Adrenal gland (tissue), 12 donors: Measurements from ENCODE around the gene TMA7B. TPM values are rescaled to one million over a fixed set of nuclear protein-coding genes. Genes with fewer than 3 reads are reported as not detected.

Experiments used
- DNase-seq, 7 donors: peaks; one replicate each; pipeline ENCODE4 v3.0.0-alpha.2; 2019 to 2020
- H3K27ac ChIP-seq, 5 donors: fragments of 200-600 bp; sonication (generic) in 4 of 5; 1 replicate in 3 of 5; 2 replicates in 2 of 5; pipeline versions ENCODE4 v1.5.1 to v1.8.0; 2016 to 2020; ENCODE audit warnings: mild to moderate bottlenecking in 1 of 5
- H3K27me3 ChIP-seq: fragments of 200-600 bp; 2 replicates; pipeline ENCODE4 v1.8.0; 2021
- H3K36me3 ChIP-seq, 2 donors: fragments of 200-600 bp; replicated peaks in 1 of 2; 1 replicate in 1 of 2; 2 replicates in 1 of 2; pipeline versions ENCODE4 v1.5.1 to v1.8.0; 2018 to 2022
- H3K4me1 ChIP-seq, 2 donors: fragments of 200-600 bp; replicated peaks in 1 of 2; 1 replicate in 1 of 2; 2 replicates in 1 of 2; pipeline versions ENCODE4 v1.5.1 to v1.8.0; 2018 to 2021
- H3K4me3 ChIP-seq, 4 donors: fragments of 200-600 bp; sonication (generic) in 3 of 4; one replicate each; pipeline ENCODE4 v1.5.1; 2016 to 2018
- H3K9me3 ChIP-seq, 3 donors: fragments of 200-600 bp; sonication (generic) in 1 of 3; replicated peaks in 1 of 3; 1 replicate in 2 of 3; 2 replicates in 1 of 3; pipeline versions ENCODE4 v1.5.1 to v1.8.0; 2016 to 2021
- POLR2A ChIP-seq, 2 donors: fragments of 450-650 bp; IDR thresholded peaks; one replicate each; pipeline ENCODE4 v1.6.1; 2017; ENCODE audit warnings: antibody characterized with exemption in 2 of 2, mild to moderate bottlenecking in 2 of 2, moderate library complexity in 1 of 2
- WGBS, 4 donors: extraction: QIAGEN DNeasy Blood & Tissue Kit in 2 of 4; methylation state at CpG; one replicate each; pipeline versions ENCODE4 v1.1.5 to v1.1.7; 2013 to 2017; 5-methylcytosine and 5-hydroxymethylcytosine counted together
- intact Hi-C, 2 donors: fragments of 100-400 bp; cut with DNase I; formaldehyde crosslinking; loops; one replicate each; pipeline versions ENCODE4 v1.14.1 to v1.15.0; 2022 to 2023
- polyA plus RNA-seq, 3 donors: library from polyadenylated mRNA; stranded (reverse); fragments of 200-250 nt in 2 of 3; fragments of 350-450 nt in 1 of 3; fragmentation: Illumina TruSeq in 1 of 3; extraction: RNeasy Lipid Tissue Mini Kit (QIAGEN cat#74804) in 1 of 3; gene quantifications; one replicate each; pipeline ENCODE4 v1.2.3, GENCODE V29; 2013 to 2014
- total RNA-seq, 9 donors: library from RNA; depleted of rRNA in 4 of 9; stranded (reverse); fragments of >200 nt in 4 of 9; fragments of 120-200 nt in 1 of 9; fragmentation: NEBNext Ultra II Directional in 1 of 9; extraction: Animal tissue kit (Norgen Biotek cat#: 25700) in 1 of 9; gene quantifications; one replicate each; pipeline versions ENCODE4 v1.1.0 to v1.2.4, GENCODE V29; 2013 to 2023
- TF ChIP-seq, protein P1 (sequence below), 6 experiments: fragments of 450-650 bp in 4 of 6; fragments of 200-600 bp in 2 of 6; sonication (generic) in 1 of 6; IDR thresholded peaks; 1 replicate in 5 of 6; 2 replicates in 1 of 6; pipeline versions ENCODE4 v1.5.1 to v1.8.0; 2016 to 2021; ENCODE audit warnings: antibody characterized with exemption in 6 of 6, mild to moderate bottlenecking in 2 of 6, moderate library complexity in 1 of 6
- donor health status: healthy with polysubstance abuse.
- donor health status: Bipolar disorder and iron deficiency.
- donor health status: DM: yes; HTN: yes; CAD: no.
- donor health status: DM: no; HTN: no; CAD: no.
- donor health status: DM: no; HTN: no; CAD: no.
- donor health status: DM: yes; HTN: yes; CAD: no.

Gene TMA7B
- total and polyA plus RNA-seq, 12 donors = 0.07 TPM; not detected in 11

DNA sequence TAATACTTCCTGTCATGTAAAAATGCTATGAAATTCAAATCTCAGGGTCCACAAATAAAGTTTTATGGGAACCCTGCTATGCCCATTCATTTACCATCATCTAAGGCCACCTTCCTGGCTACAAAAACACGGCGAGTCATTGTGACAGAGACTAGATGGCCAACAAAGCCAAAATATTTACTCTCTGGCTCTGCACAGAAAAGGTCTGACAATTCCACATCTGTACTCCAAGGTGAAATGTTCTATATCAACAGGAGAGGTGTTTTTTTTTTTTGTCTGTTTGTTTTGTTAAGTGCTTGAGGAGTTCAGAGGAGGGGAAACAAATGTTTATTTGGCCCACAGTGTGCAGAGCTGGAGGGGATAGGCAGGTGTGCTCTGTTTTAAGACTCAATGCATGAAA lies 18.6 kb upstream of the TMA7B start:
- intact Hi-C loops = no loop called here
- Histone ChIP-seq H3K4me3 (no peak overlapping the region), H3K27me3 (peaks cover 12% of the 10 kb centered on the region), H3K36me3 (no peaks in the 10 kb centered on the region), H3K27ac (no peak overlapping the region), H3K9me3 (no peaks in the 10 kb centered on the region), H3K4me1 (no peaks in the 10 kb centered on the region)
- TF ChIP-seq, protein P1, sequence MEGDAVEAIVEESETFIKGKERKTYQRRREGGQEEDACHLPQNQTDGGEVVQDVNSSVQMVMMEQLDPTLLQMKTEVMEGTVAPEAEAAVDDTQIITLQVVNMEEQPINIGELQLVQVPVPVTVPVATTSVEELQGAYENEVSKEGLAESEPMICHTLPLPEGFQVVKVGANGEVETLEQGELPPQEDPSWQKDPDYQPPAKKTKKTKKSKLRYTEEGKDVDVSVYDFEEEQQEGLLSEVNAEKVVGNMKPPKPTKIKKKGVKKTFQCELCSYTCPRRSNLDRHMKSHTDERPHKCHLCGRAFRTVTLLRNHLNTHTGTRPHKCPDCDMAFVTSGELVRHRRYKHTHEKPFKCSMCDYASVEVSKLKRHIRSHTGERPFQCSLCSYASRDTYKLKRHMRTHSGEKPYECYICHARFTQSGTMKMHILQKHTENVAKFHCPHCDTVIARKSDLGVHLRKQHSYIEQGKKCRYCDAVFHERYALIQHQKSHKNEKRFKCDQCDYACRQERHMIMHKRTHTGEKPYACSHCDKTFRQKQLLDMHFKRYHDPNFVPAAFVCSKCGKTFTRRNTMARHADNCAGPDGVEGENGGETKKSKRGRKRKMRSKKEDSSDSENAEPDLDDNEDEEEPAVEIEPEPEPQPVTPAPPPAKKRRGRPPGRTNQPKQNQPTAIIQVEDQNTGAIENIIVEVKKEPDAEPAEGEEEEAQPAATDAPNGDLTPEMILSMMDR (IDR thresholded peaks at IDR 0.05) = no peak
- TF ChIP-seq POLR2A (IDR thresholded peaks at IDR 0.05) = no peak
- DNase-seq = no peak
- 84 to 90% (median 85%) methylated on average over 2 of the region's 2 CpGs for WGBS, 4 donors

DNA sequence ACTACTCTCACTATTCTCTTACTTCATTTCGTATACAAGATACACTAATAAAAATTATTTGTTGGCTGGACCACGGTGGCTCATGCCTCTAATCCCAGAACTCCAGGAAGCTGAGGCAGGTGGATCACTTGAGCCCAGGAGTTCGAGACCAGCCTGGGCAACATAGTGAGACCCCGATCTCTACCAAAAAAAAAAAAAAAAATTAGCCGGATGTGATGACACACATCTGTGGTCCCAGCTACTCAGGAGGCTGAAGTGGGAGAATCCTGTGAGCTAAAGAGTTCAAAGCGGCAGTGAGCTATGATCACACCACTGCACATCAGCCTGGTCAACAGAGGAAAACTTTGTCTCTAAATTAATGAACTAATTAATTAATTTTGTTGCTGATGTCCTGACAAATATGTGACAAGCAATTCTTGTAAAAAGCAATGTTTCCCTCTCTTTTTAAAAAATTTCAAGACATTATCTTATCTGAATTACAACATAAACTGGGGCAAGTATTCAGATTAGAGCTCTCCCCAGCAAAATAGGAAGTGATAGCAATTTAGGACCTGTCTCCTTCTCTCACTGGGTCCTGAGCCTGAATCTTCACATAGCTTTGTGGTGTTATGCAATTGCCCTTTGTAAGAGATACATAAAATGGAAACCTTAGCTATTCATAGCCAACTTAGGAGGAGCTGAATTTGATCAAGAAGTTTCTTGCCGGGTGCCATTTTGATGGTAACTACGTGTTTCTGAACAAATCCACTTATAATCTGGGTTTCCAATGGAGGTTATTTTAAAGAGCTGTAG lies 17.6 kb upstream of the TMA7B start:
- no peak for TF ChIP-seq POLR2A (IDR thresholded peaks at IDR 0.05)
- TF ChIP-seq, protein P1 (IDR thresholded peaks at IDR 0.05) = no peak
- intact Hi-C loops = no loop called here
- H3K9me3 ChIP-seq = no peaks in the 10 kb centered on the region
- DNase-seq = no peak
- H3K27me3 ChIP-seq = peaks cover 10% of the 10 kb centered on the region
- no peak overlapping the region for H3K4me3 ChIP-seq
- no peaks in the 10 kb centered on the region for H3K4me1 ChIP-seq
- no peaks in the 10 kb centered on the region for H3K36me3 ChIP-seq
- no peak overlapping the region for H3K27ac ChIP-seq
- 77 to 86% (median 83%) methylated on average over 8 of the region's 8 CpGs for WGBS, 4 donors

DNA sequence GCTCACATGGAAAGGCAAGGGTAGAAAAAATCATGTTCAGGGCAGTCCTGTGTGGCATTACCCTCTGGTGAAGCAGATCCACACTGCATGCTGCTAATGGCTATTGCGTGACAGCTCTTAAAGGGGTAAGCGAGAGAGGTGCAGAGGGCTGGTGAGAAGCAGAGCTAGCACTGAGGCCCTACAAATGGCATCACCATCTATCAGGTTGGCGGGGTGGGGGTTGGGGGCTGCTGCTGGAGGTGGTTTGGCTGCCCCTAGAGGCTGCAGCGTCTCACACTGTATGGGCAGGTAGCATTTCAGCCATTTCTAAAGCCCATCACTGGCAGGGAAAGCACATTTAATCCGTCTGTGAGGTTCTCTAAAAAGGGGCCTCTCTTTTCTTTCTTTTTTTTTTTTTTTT lies 16.9 kb upstream of the TMA7B start:
- H3K9me3 ChIP-seq = no peaks in the 10 kb centered on the region
- intact Hi-C loops = no loop called here
- H3K27me3 ChIP-seq = peaks cover 3% of the 10 kb centered on the region
- DNase-seq = no peak
- H3K4me3 ChIP-seq = no peak overlapping the region
- TF ChIP-seq POLR2A (IDR thresholded peaks at IDR 0.05) = no peak
- TF ChIP-seq, protein P1 (IDR thresholded peaks at IDR 0.05) = no peak
- H3K4me1 ChIP-seq = no peaks in the 10 kb centered on the region
- H3K27ac ChIP-seq = no peak overlapping the region
- 74 to 83% (median 76%) methylated on average over 5 of the region's 5 CpGs for WGBS, 4 donors
- no peaks in the 10 kb centered on the region for H3K36me3 ChIP-seq

DNA sequence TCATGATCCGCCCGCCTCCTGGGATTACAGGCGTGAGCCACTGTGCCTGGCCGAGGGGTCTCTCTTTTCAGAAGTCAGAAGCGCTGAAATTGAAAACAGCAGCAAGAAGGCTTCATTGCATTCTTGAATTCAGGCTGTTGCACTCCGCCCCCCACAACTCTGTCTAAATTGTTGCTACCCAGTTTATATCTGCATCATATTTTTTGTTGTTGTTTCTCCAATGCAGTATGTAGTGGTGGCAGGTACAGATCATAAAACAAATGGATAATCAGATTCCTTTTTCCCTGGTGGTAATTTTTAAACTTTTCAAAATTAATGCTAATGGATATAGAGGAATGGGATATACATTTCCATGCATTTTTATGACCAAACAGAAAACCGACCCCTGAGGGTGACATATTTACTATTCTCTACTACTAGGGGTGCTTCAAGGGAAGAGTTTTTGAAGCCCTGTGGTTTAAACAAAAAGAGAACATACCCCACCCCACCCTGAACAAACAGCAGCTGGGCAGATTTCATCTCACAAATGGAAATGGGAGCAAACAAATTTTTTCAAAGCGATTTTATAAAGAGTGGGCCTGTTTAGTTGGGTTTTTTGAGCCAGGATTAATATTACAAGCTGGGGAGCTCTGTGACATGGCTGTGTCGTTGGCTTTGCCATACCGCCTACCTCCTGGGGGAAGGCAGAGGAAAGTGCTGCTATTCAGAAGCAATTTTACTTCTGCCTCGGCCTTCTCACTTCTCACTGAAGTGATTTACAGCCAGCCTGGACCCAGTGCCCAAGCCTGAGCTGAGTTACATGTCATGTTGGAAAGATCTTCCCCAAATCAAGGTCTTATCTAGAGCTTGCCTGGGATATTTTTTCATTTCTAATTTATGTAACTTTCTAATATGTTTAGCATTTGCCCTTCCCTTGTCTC lies 16.0 kb upstream of the TMA7B start:
- Histone ChIP-seq H3K36me3 (no peaks in the 10 kb centered on the region), H3K4me1 (no peaks in the 10 kb centered on the region), H3K9me3 (no peaks in the 10 kb centered on the region), H3K27ac (no peak overlapping the region), H3K27me3 (no peaks in the 10 kb centered on the region), H3K4me3 (no peak overlapping the region)
- 81 to 89% (median 82%) methylated on average over 11 of the region's 11 CpGs for WGBS, 4 donors
- DNase-seq = no peak
- intact Hi-C loops = no loop called here
- TF ChIP-seq POLR2A (IDR thresholded peaks at IDR 0.05) = no peak
- TF ChIP-seq, protein P1 (IDR thresholded peaks at IDR 0.05) = no peak
